RWPE2 (cell line): ENCODE measurements around the gene FBXL14.
"Not testable (repeated sequence)": the region's sequence is repeated elsewhere in the genome, so short reads cannot be mapped to it uniquely, and the experiment has no call there.

Experiments
- ATAC-seq: fragments of 200-7000 bp; cut with Tn5 transposase; 3 replicates; pipeline ENCODE4 v1.9.1; 2021; ENCODE audit warnings: low read depth
- DNase-seq: peaks from one replicate; pipeline ENCODE4 v3.0.0-alpha.2; 2020; ENCODE audit warnings: low spot score
- H3K27ac ChIP-seq: fragments of 450-650 bp; 2 replicates; pipeline ENCODE4 v1.5.1; 2017; ENCODE audit warnings: mild to moderate bottlenecking; ENCODE audit not compliant: poor library complexity, severe bottlenecking
- H3K27me3 ChIP-seq: fragments of 250-450 bp; sonication (Bioruptor Pico); 2 replicates; pipeline ENCODE4 v1.5.1; 2021; ENCODE audit warnings: mild to moderate bottlenecking, moderate library complexity; ENCODE audit not compliant: insufficient read depth, poor library complexity, severe bottlenecking
- H3K36me3 ChIP-seq: fragments of 250-450 bp; sonication (Bioruptor Pico); 2 replicates; pipeline ENCODE4 v1.5.1; 2020; ENCODE audit warnings: low read depth, mild to moderate bottlenecking, moderate library complexity
- H3K4me1 ChIP-seq: fragments of 250-450 bp; sonication (Bioruptor Pico); 2 replicates; pipeline ENCODE4 v1.5.1; 2021; ENCODE audit warnings: mild to moderate bottlenecking, moderate library complexity; ENCODE audit not compliant: insufficient read depth, poor library complexity, severe bottlenecking
- H3K4me3 ChIP-seq: fragments of 250-450 bp; sonication (Bioruptor Pico); 2 replicates; pipeline ENCODE4 v1.5.1; 2021; ENCODE audit warnings: mild to moderate bottlenecking, moderate library complexity; ENCODE audit not compliant: severe bottlenecking
- H3K9me3 ChIP-seq: fragments of 250-450 bp; sonication (Bioruptor Pico); 2 replicates; pipeline ENCODE4 v1.5.1; 2021; ENCODE audit warnings: mild to moderate bottlenecking, moderate library complexity; ENCODE audit not compliant: severe bottlenecking
- CTCF ChIP-seq: fragments of 450-650 bp; IDR thresholded peaks from one replicate; pipeline ENCODE4 v1.5.1; 2017; ENCODE audit warnings: mild to moderate bottlenecking, moderate library complexity; ENCODE audit not compliant: poor library complexity, severe bottlenecking

FBXL14 gene

GRCh38 chr12:1565172-1565571, 29.2 kb downstream of the FBXL14 start:
- H3K36me3 ChIP-seq: no peaks in the 10 kb centered on the region
- H3K27me3 ChIP-seq: no peaks in the 10 kb centered on the region
- H3K4me3 ChIP-seq: no peak overlapping the region
- no peak overlapping the region for H3K27ac ChIP-seq
- H3K9me3 ChIP-seq: no peaks in the 10 kb centered on the region
- DNase-seq: no peak
- H3K4me1 ChIP-seq: no peaks in the 10 kb centered on the region
- no peak for TF ChIP-seq CTCF
- no peak for ATAC-seq

- Histone ChIP-seq H3K27ac (no peak overlapping the region), H3K36me3 (no peaks in the 10 kb centered on the region), H3K4me1 (no peaks in the 10 kb centered on the region), H3K9me3 (no peaks in the 10 kb centered on the region), H3K27me3 (no peaks in the 10 kb centered on the region), H3K4me3 (no peak overlapping the region)
- no peak for TF ChIP-seq CTCF
- no peak for ATAC-seq
- DNase-seq: no peak
Observed at GRCh38 chr12:1564067-1564466, 30.3 kb downstream of the FBXL14 start.

GRCh38 chr12:1562813-1563407, 31.5 kb downstream of the FBXL14 start:
- Histone ChIP-seq H3K36me3 (no peaks in the 10 kb centered on the region), H3K27me3 (no peaks in the 10 kb centered on the region), H3K9me3 (no peaks in the 10 kb centered on the region), H3K4me1 (no peaks in the 10 kb centered on the region), H3K4me3 (no peak overlapping the region), H3K27ac (no peak overlapping the region)
- TF ChIP-seq CTCF: no peak
- DNase-seq (no peak), ATAC-seq (no peak)

- Histone ChIP-seq H3K27ac (no peak overlapping the region), H3K4me3 (no peak overlapping the region), H3K27me3 (no peaks in the 10 kb centered on the region), H3K4me1 (no peaks in the 10 kb centered on the region), H3K9me3 (no peaks in the 10 kb centered on the region), H3K36me3 (no peaks in the 10 kb centered on the region)
- DNase-seq (no peak), ATAC-seq (no peak)
- TF ChIP-seq CTCF: no peak
Observed at GRCh38 chr12:1560704-1561103, 33.7 kb downstream of the FBXL14 start.

GRCh38 chr12:1559676-1560091, 34.7 kb downstream of the FBXL14 start:
- Histone ChIP-seq H3K9me3 (no peaks in the 10 kb centered on the region), H3K27me3 (no peaks in the 10 kb centered on the region), H3K4me3 (no peak overlapping the region), H3K4me1 (no peaks in the 10 kb centered on the region), H3K27ac (no peak overlapping the region), H3K36me3 (no peaks in the 10 kb centered on the region)
- no peak for TF ChIP-seq CTCF
- DNase-seq (no peak), ATAC-seq (no peak)

- H3K27ac ChIP-seq, H3K9me3 ChIP-seq, ATAC-seq, H3K4me3 ChIP-seq, DNase-seq, H3K27me3 ChIP-seq, H3K36me3 ChIP-seq, H3K4me1 ChIP-seq: not testable (repeated sequence)
Observed at GRCh38 chr12:1558108-1558507, 36.3 kb downstream of the FBXL14 start.
